Trophoblast cell (in vitro differentiated cells and primary cell): ENCODE data around the gene CKS1B.

Source experiments
- DNase-seq, 2 donors: peaks; one replicate each; pipeline ENCODE4 v3.0.0-alpha.2; 2016
- H2AFZ ChIP-seq: 2 replicates; pipeline ENCODE4 v1.6.1; 2013; ENCODE audit warnings: low read length, moderate library complexity, mild to moderate bottlenecking; ENCODE audit not compliant: insufficient read depth, poor library complexity
- H2AK5ac ChIP-seq: 2 replicates; pipeline ENCODE4 v1.6.1; 2013; ENCODE audit warnings: mild to moderate bottlenecking, low read length
- H2BK120ac ChIP-seq: 2 replicates; pipeline ENCODE4 v1.6.1; 2013; ENCODE audit warnings: low read length, mild to moderate bottlenecking, moderate library complexity; ENCODE audit not compliant: insufficient read depth, poor library complexity
- H2BK12ac ChIP-seq: 2 replicates; pipeline ENCODE4 v1.6.1; 2013; ENCODE audit warnings: mild to moderate bottlenecking, low read length, moderate library complexity
- H2BK5ac ChIP-seq: 2 replicates; pipeline ENCODE4 v1.6.1; 2013; ENCODE audit warnings: low read length, low read depth, moderate library complexity, mild to moderate bottlenecking; ENCODE audit not compliant: poor library complexity
- H3K14ac ChIP-seq: 2 replicates; pipeline ENCODE4 v1.6.1; 2013; ENCODE audit warnings: mild to moderate bottlenecking, low read length
- H3K18ac ChIP-seq: 2 replicates; pipeline ENCODE4 v1.6.1; 2013; ENCODE audit warnings: mild to moderate bottlenecking, low read length
- H3K23ac ChIP-seq: 2 replicates; pipeline ENCODE4 v1.6.1; 2013; ENCODE audit warnings: low read length
- H3K27ac ChIP-seq: 2 replicates; pipeline ENCODE4 v1.5.1; 2013; ENCODE audit warnings: low read depth, mild to moderate bottlenecking, inconsistent platforms, low read length, moderate library complexity
- H3K27me3 ChIP-seq: 2 replicates; pipeline ENCODE4 v1.6.1; 2013; ENCODE audit warnings: inconsistent platforms, mild to moderate bottlenecking, low read length, moderate library complexity; ENCODE audit not compliant: insufficient read depth
- H3K36me3 ChIP-seq, 2 experiments: 1 replicate in 1 of 2; 2 replicates in 1 of 2; pipeline ENCODE4 v1.6.1; 2013; ENCODE audit warnings: low read length in 2 of 2, mild to moderate bottlenecking in 2 of 2, moderate library complexity in 1 of 2; ENCODE audit not compliant: insufficient read depth in 2 of 2, control insufficient read depth in 1 of 2
- H3K4ac ChIP-seq: 2 replicates; pipeline ENCODE4 v1.6.1; 2013; ENCODE audit warnings: low read depth, mild to moderate bottlenecking, low read length, moderate library complexity
- H3K4me1 ChIP-seq, 2 experiments: 1 replicate in 1 of 2; 2 replicates in 1 of 2; pipeline ENCODE4 v1.6.1; 2013; ENCODE audit warnings: low read length in 2 of 2, mild to moderate bottlenecking in 2 of 2, moderate library complexity in 1 of 2; ENCODE audit not compliant: insufficient read depth in 2 of 2, control insufficient read depth in 1 of 2
- H3K4me2 ChIP-seq: 2 replicates; pipeline ENCODE4 v1.6.1; 2013; ENCODE audit warnings: inconsistent platforms, mild to moderate bottlenecking, low read length, moderate library complexity
- H3K4me3 ChIP-seq: 2 replicates; pipeline ENCODE4 v1.5.1; 2013; ENCODE audit warnings: mild to moderate bottlenecking, low read depth, low read length, inconsistent platforms
- H3K79me1 ChIP-seq: one replicate; pipeline ENCODE4 v1.6.1; 2013; ENCODE audit warnings: low read length
- H3K79me2 ChIP-seq: 2 replicates; pipeline ENCODE4 v1.6.1; 2013; ENCODE audit warnings: low read length, mild to moderate bottlenecking; ENCODE audit not compliant: control insufficient read depth, insufficient read depth, poor library complexity
- H3K9ac ChIP-seq: 2 replicates; pipeline ENCODE4 v1.6.1; 2013; ENCODE audit warnings: mild to moderate bottlenecking, low read length
- H3K9me3 ChIP-seq: 2 replicates; pipeline ENCODE4 v1.6.1; 2013; ENCODE audit warnings: low read depth, mild to moderate bottlenecking, control low read depth, inconsistent platforms, low read length; ENCODE audit not compliant: insufficient read depth
- H4K12ac ChIP-seq: 2 replicates; pipeline ENCODE4 v1.6.1; 2013; ENCODE audit warnings: low read depth, mild to moderate bottlenecking, low read length, moderate library complexity
- H4K8ac ChIP-seq: 2 replicates; pipeline ENCODE4 v1.6.1; 2013; ENCODE audit warnings: low read depth, mild to moderate bottlenecking, low read length, moderate library complexity
- H4K91ac ChIP-seq: one replicate; pipeline ENCODE4 v1.6.1; 2013; ENCODE audit warnings: low read depth, mild to moderate bottlenecking, low read length, moderate library complexity
- WGBS: extraction: QIAGEN DNeasy Blood & Tissue Kit; methylation state at CpG from one replicate; pipeline ENCODE4 v1.1.7; 2013; ENCODE audit warnings: missing lambda C conversion rate; ENCODE audit not compliant: insufficient read length, insufficient coverage; ENCODE audit errors: extremely low coverage; 5-methylcytosine and 5-hydroxymethylcytosine counted together

CKS1B gene

DNA sequence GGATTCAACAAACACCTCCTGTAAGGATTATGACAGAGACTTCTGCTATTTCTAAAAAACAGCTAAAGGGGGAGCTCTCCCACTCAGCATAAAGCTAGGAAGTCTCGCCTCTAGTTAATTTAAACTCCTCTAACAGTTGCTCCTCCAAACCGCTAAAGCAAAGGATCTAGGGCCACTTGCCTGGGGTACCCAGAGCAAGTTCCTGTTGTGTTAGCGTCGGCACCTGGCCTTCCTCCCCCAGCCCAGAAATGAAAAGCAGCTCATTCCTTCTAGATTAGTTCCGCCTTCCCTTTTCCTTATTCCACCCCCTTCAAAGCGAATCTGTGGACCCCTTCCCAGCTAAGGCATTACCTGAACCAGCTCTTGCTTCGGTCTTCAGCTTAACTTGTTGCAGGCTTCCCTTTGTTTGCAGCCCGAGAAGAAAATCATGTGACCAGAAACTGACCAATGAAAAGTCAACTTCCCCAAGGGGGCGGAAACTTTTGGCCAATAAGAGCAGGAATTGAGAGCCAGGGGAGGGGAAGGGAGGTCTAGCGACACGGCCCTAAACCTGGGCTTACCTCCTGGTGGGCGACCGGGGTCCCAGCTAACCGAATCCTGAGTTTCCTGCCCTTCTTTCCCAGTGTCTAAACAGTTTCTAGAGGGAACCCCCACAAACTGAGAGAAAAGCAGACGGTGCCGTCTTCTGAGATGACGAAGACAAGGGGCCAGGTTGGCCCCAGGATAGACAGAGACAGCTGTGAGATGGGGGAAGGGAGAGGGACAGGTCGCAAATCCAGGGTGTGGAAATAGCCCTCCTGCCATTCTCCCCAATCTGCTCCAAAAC is 18.6 kb upstream of the CKS1B start, which contains the start of gene PBXIP1:
Gene PBXIP1 (minus strand): TSS at position 382 of the 826 bp plus-strand sequence. CDS start 2,378 bp downstream, outside the sequence.
- Histone ChIP-seq H3K27me3 (no peaks in the 10 kb centered on the region), H2BK12ac (no peak within 1 kb of the TSS), H4K12ac (peak within 1 kb of the TSS; percentile 61), H3K23ac (no peak within 1 kb of the TSS), H3K9ac (peak within 1 kb of the TSS; percentile 89), H3K9me3 (no peaks in the 10 kb centered on the region), H3K79me2 (no peaks in the 10 kb centered on the region), H3K79me1 (peaks cover 2% of the 10 kb centered on the region), H2BK120ac (peak within 1 kb of the TSS; percentile 29), H4K8ac (peak within 1 kb of the TSS; percentile 69), H3K27ac (peak within 1 kb of the TSS; percentile 61), H3K4me1 (peaks cover 15 to 22% of the 10 kb centered on the region in 2 experiments), H2AFZ (peak within 1 kb of the TSS; percentile 48), H4K91ac (peak within 1 kb of the TSS; percentile 40), H3K36me3 (peaks cover 17 to 20% of the 10 kb centered on the region in 2 experiments), H2BK5ac (peak within 1 kb of the TSS; percentile 23), H3K4me3 (peak within 1 kb of the TSS; percentile 68), H3K4me2 (peak within 1 kb of the TSS; percentile 99), H2AK5ac (no peak within 1 kb of the TSS), H3K14ac (peak within 1 kb of the TSS; percentile 47), H3K18ac (peak within 1 kb of the TSS; percentile 54), H3K4ac (no peak within 1 kb of the TSS)
- WGBS: no CpG with 5 or more reads among the region's 18 CpGs
- peak; percentile 83 to 96 for DNase-seq

DNA sequence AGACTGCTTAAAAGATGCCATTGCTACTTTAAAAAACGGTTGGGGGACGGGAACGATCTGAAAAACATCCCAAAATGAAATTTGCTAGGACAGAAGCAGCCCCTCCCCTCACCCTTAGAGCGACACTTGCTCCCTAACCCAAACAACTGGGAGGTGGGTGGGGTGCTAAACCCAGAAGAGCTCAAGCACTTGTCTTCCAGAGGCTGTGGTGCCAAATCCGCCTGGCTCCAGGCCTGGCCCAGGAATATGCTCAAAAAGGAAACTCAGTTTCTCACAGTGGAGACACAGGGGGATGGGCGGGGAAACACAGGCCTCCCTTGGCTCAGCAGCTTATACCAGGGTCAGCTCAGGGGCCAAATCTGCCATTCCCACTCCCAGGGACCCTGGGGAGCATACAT is 17.9 kb upstream of the CKS1B start:
- H3K9ac ChIP-seq: peak overlapping the region; percentile 16
- H3K4ac ChIP-seq: no peak overlapping the region
- peak overlapping the region; percentile 69 for H4K8ac ChIP-seq
- H2BK120ac ChIP-seq: no peak overlapping the region
- H2AFZ ChIP-seq: peak overlapping the region; percentile 42
- H4K91ac ChIP-seq: peak overlapping the region; percentile 40
- no CpG with 5 or more reads among the region's 6 CpGs for WGBS
- DNase-seq: peak in 1 of 2 donors; percentile 17
- peak overlapping the region; percentile 99 for H3K4me2 ChIP-seq
- H2BK5ac ChIP-seq: no peak overlapping the region
- no peaks in the 10 kb centered on the region for H3K27me3 ChIP-seq
- H3K18ac ChIP-seq: no peak overlapping the region
- no peak overlapping the region for H2BK12ac ChIP-seq
- H3K79me1 ChIP-seq: peaks cover 5% of the 10 kb centered on the region
- H3K4me1 ChIP-seq: peaks cover 15 to 22% of the 10 kb centered on the region in 2 experiments
- H4K12ac ChIP-seq: peak overlapping the region; percentile 61
- H3K23ac ChIP-seq: no peak overlapping the region
- H3K79me2 ChIP-seq: peaks cover 3% of the 10 kb centered on the region
- H3K36me3 ChIP-seq: peaks cover 12 to 16% of the 10 kb centered on the region in 2 experiments
- no peak overlapping the region for H3K27ac ChIP-seq
- no peaks in the 10 kb centered on the region for H3K9me3 ChIP-seq
- peak overlapping the region; percentile 64 for H3K4me3 ChIP-seq
- H2AK5ac ChIP-seq: no peak overlapping the region
- H3K14ac ChIP-seq: peak overlapping the region; percentile 26

DNA sequence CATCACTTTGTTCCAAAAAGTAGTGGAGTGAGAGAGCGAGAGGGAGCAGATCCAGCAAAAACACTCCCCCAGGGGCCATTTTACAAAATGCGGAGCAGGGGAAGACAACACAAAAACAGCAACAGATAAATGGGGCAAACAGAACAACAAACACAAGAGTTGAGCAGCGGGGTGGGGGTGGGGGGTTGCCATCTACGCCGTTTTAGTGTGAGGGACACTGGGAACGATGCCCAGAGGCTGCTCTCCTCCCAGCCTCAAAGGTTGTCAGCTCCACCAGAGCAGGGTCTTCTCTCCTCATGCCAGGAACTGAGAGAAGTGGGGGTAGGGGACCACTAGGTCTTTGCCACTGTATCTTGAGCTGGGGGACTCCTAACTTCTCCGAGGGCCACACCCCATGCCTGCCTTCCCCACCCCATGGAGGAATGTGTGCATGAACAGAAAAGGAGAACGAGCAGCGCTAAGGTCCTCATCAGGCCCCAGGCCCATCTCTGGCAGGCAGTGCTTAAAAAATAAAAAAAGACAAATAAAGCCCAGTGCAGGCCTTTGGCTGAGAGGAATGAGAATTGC is 17.3 kb upstream of the CKS1B start:
- Histone ChIP-seq H3K27ac (no peak overlapping the region), H3K18ac (no peak overlapping the region), H2BK5ac (no peak overlapping the region), H3K9ac (no peak overlapping the region), H2AFZ (peak overlapping the region; percentile 13), H3K4me2 (no peak overlapping the region), H4K91ac (no peak overlapping the region), H2AK5ac (no peak overlapping the region), H3K79me1 (peaks cover 10% of the 10 kb centered on the region), H3K36me3 (peaks cover 12 to 16% of the 10 kb centered on the region in 2 experiments), H4K8ac (no peak overlapping the region), H4K12ac (no peak overlapping the region), H3K9me3 (no peaks in the 10 kb centered on the region), H3K14ac (no peak overlapping the region), H3K79me2 (peaks cover 8% of the 10 kb centered on the region), H3K27me3 (no peaks in the 10 kb centered on the region), H2BK120ac (no peak overlapping the region), H2BK12ac (peak overlapping the region; percentile 5), H3K4me3 (no peak overlapping the region), H3K4ac (no peak overlapping the region), H3K23ac (no peak overlapping the region), H3K4me1 (peaks cover 15 to 22% of the 10 kb centered on the region in 2 experiments)
- no CpG with 5 or more reads among the region's 9 CpGs for WGBS
- no peak for DNase-seq

DNA sequence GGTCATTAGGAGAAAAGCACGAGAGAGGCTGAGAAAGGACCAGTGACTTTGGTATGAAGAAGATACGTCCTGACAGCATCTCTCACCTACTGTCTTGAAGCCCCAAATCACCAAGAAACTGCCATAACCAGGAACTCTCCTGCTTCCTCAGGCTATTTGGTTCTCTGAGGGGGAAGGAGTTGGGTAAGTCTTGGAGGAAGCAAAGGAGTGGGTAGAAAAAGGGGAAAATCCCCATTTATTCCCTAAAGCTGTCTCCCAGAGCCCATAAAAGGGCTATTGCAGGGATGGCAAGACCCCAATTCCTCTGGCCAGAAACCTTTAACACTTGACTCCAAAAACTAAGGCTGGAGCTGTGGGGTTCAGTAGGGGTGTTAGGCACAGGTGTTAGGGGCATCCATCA is 16.4 kb upstream of the CKS1B start:
- Histone ChIP-seq H3K4me1 (peaks cover 21 to 27% of the 10 kb centered on the region in 2 experiments), H3K23ac (no peak overlapping the region), H2BK5ac (no peak overlapping the region), H4K12ac (no peak overlapping the region), H3K36me3 (peaks cover 16 to 19% of the 10 kb centered on the region in 2 experiments), H3K79me1 (peaks cover 13% of the 10 kb centered on the region), H3K18ac (no peak overlapping the region), H3K14ac (no peak overlapping the region), H3K9me3 (no peaks in the 10 kb centered on the region), H2AFZ (no peak overlapping the region), H4K8ac (no peak overlapping the region), H3K79me2 (peaks cover 9% of the 10 kb centered on the region), H3K4ac (no peak overlapping the region), H2AK5ac (no peak overlapping the region), H3K27me3 (no peaks in the 10 kb centered on the region), H3K4me2 (no peak overlapping the region), H3K9ac (no peak overlapping the region), H3K27ac (no peak overlapping the region), H4K91ac (no peak overlapping the region), H2BK12ac (no peak overlapping the region), H3K4me3 (no peak overlapping the region), H2BK120ac (no peak overlapping the region)
- WGBS: no CpG with 5 or more reads among the region's 2 CpGs
- DNase-seq: no peak
